Measurements from ENCODE around the gene SRRM2.

The SRRM2 gene

DNA sequence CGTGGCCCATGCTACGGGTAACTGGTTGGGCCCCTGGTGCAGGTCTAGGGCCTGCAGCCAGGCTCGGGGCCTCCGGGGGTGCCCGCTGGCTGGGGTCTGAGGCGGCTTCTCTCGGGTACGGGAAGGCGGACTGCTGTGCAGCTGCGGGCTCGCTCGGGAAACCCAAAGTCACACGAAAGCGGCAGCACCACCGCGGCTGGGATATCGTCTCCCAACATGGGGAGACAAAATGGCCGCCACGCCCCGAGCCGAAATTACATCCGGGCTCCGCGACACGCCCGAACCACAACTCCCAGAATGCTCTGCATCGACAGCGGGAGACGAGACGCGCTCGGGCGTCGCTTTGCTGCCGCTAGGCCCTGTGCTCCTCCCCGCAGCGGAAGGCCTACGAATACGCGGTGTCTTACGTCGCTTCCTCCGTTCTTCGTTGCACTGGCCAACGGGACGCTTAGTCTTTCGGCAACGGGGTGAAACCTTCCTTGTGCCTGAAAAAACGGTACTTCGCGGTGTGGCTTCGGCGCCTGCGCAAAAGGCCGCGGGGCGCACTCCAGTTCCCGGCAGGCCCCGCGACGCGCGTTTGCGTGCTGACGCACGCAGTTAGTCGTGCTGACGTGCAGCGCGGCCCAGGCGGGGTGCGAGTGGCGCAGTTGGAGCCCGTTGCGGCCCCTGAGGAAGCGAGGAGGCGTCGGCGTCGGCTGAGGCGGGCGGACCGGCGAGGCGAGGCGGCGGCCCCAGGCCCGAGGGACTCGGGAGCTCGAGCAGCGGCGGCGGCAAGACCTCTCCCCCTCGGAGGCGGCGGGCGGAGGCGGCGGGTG is at the start of gene SRRM2:
Gene SRRM2 (plus strand): TSS at position 604 of the 815 bp plus-strand sequence. CDS start 3,727 bp downstream, outside the sequence.
- H4K20me1 ChIP-seq (ENCODE audit: insufficient read depth, low read length), result peaks cover 42% of the 10 kb centered on the region
- peaks cover 49% of the 10 kb centered on the region for H3K36me3 ChIP-seq (replicated peaks; ENCODE audit: low read depth, low read length)
- no peaks in the 10 kb centered on the region for H3K27me3 ChIP-seq (ENCODE audit: low read depth, low read length)

DNA sequence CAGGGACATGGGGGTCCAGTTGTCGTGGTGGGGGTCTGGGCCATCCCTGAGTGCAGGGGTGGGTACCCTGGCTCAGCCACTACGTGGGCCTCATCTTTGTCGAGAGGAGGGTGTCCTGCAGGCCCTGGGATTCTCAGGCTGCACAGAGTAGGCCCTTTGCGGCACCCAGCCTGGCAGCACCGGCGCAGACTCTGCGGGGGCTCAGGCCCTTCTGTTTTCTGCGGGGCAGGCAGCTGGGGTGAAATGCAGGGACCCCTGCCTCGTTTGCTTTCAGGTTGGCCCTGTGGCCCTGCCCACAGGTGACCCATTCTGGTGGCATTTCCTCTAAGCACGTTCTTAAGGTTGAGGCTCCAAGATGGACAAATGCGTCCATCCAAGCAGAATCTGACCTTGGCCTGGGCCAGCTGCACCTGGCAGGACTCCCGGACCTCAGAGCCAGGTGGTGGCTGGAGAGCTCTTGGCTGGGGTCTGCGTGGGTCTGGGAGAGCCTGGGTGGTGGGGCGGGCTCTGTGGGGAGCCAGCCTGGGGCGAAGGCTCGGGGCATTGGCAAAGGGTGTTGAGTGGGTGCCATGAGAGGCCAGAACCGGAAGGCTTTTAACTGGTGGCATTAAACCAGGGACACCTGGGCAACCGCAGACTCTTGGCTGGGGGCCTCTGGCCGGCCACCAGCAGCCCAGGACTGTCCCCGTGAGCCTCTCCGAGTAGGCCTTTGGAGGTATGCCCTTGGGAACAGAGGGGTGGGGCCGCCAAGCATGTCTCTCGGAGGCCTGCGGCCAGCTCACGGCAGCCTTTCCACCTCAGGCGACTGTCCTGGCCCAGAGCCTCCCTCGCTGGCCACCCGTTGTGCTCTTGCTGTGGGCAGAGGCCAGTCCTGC is 49.3 kb upstream of the SRRM2 start:
- Histone ChIP-seq H3K36me3 (replicated peaks; ENCODE audit: low read depth, low read length) (peaks cover 46% of the 10 kb centered on the region), H3K79me2 (ENCODE audit: low read length) (no peaks in the 10 kb centered on the region; the same call in 1 of the 2 replicates), H4K20me1 (ENCODE audit: insufficient read depth, low read length) (peaks cover 12% of the 10 kb centered on the region), H3K9ac (ENCODE audit: low read length) (no peak overlapping the region), H2AFZ (ENCODE audit: low read depth, low read length) (no peak overlapping the region), H3K4me3 (ENCODE audit: low read length) (no peak overlapping the region), H3K4me2 (ENCODE audit: low read length) (no peak overlapping the region), H3K27ac (ENCODE audit: low read length) (no peak overlapping the region), H3K27me3 (ENCODE audit: low read depth, low read length) (no peaks in the 10 kb centered on the region), H3K9me3 (ENCODE audit: insufficient read depth, low read length) (no peaks in the 10 kb centered on the region), H3K4me1 (ENCODE audit: low read length) (no peaks in the 10 kb centered on the region)
- TF ChIP-seq, protein P1, sequence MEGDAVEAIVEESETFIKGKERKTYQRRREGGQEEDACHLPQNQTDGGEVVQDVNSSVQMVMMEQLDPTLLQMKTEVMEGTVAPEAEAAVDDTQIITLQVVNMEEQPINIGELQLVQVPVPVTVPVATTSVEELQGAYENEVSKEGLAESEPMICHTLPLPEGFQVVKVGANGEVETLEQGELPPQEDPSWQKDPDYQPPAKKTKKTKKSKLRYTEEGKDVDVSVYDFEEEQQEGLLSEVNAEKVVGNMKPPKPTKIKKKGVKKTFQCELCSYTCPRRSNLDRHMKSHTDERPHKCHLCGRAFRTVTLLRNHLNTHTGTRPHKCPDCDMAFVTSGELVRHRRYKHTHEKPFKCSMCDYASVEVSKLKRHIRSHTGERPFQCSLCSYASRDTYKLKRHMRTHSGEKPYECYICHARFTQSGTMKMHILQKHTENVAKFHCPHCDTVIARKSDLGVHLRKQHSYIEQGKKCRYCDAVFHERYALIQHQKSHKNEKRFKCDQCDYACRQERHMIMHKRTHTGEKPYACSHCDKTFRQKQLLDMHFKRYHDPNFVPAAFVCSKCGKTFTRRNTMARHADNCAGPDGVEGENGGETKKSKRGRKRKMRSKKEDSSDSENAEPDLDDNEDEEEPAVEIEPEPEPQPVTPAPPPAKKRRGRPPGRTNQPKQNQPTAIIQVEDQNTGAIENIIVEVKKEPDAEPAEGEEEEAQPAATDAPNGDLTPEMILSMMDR (IDR thresholded peaks at IDR 0.05; ENCODE audit: low read depth, low read length), result no peak
- TF ChIP-seq EZH2phosphoT487 (IDR thresholded peaks at IDR 0.05; ENCODE audit: low read depth), result no peak

More for the DNA sequence above, at the start of gene SRRM2:
- H3K27ac ChIP-seq (ENCODE audit: low read length), result peak within 1 kb of the TSS; percentile 92
- no peak for TF ChIP-seq EZH2phosphoT487 (IDR thresholded peaks at IDR 0.05; ENCODE audit: low read depth)
- TF ChIP-seq, protein P1 (IDR thresholded peaks at IDR 0.05; ENCODE audit: low read depth, low read length), result no peak
- peaks cover 37% of the 10 kb centered on the region for H3K4me1 ChIP-seq (ENCODE audit: low read length)
- H3K79me2 ChIP-seq (ENCODE audit: low read length), result peaks cover 67% of the 10 kb centered on the region
- peak within 1 kb of the TSS; percentile 69; the same call in 1 of the 2 replicates for H2AFZ ChIP-seq (ENCODE audit: low read depth, low read length)
- H3K4me2 ChIP-seq (ENCODE audit: low read length), result peak within 1 kb of the TSS; percentile 99
- peak within 1 kb of the TSS; percentile 98 for H3K9ac ChIP-seq (ENCODE audit: low read length)
- H3K9me3 ChIP-seq (ENCODE audit: insufficient read depth, low read length), result no peaks in the 10 kb centered on the region
- H3K4me3 ChIP-seq (ENCODE audit: low read length), result peak within 1 kb of the TSS; percentile 99

DNA sequence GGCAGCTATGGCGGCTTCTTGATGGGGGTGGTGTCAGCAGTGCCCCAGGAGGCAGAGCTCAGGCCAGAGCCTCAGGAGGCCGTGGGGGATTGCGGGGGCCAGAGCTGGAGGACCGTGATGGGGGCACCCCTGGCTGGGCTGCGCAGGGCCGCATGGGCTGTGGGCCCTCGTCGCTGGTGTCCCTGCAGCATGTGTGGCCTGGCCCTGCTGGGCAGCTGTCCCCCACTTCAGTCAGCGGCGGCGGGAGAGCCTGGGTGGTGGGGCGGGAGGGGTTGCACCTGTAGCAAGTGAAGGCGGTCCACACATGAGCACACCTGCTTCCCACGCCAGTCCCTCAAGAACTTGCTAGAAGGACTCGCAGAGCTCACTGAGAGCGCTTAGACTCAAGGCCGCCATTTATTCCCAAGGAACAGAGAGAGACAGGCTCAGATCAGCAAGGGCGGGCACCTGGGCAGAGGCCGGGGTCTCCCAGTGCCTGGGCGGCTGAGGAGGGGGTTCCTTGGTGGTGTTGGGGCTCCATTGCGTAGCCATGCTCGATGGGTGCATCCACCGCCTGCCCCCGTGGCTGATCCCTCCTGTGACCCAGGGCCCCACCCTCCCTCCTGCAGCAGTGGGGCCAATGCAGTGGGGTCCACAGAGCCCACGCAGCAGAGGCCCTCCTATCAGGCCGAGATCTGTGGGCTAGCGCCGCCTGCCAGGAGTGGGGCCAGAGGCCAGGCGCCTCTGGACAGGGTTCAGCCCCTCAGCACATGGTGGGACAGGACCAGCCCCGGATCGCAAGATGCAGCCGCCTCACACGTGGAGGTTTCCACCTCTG is 48.1 kb upstream of the SRRM2 start:
- Histone ChIP-seq H3K4me3 (ENCODE audit: low read length) (no peak overlapping the region), H3K79me2 (ENCODE audit: low read length) (no peaks in the 10 kb centered on the region; the same call in 1 of the 2 replicates), H3K9ac (ENCODE audit: low read length) (no peak overlapping the region), H3K4me2 (ENCODE audit: low read length) (no peak overlapping the region), H2AFZ (ENCODE audit: low read depth, low read length) (no peak overlapping the region), H3K4me1 (ENCODE audit: low read length) (no peaks in the 10 kb centered on the region), H3K27me3 (ENCODE audit: low read depth, low read length) (no peaks in the 10 kb centered on the region), H3K9me3 (ENCODE audit: insufficient read depth, low read length) (no peaks in the 10 kb centered on the region), H3K27ac (ENCODE audit: low read length) (no peak overlapping the region), H4K20me1 (ENCODE audit: insufficient read depth, low read length) (peaks cover 7% of the 10 kb centered on the region), H3K36me3 (replicated peaks; ENCODE audit: low read depth, low read length) (peaks cover 47% of the 10 kb centered on the region)
- TF ChIP-seq, protein P1 (IDR thresholded peaks at IDR 0.05; ENCODE audit: low read depth, low read length), result no peak
